NCI-H345 treated with DMSO at 0.1 percent for 48 hours (cell line): ENCODE data around the gene DARS2.

Experiments used
- DNase-seq: peaks from one replicate; lab custom pipeline; 2025; ENCODE audit not compliant: unreplicated experiment; lab: John Stamatoyannopoulos, UW

Gene DARS2

GRCh38 chr1:173886746-173887611 lies 62.5 kb downstream of the DARS2 start:
- no peak for DNase-seq

- no peak for DNase-seq
Observed at GRCh38 chr1:173887627-173888026, 63.2 kb downstream of the DARS2 start.

GRCh38 chr1:173888749-173889148 lies 64.3 kb downstream of the DARS2 start:
- DNase-seq = no peak

GRCh38 chr1:173889885-173890284 lies 65.4 kb downstream of the DARS2 start:
- DNase-seq = no peak

- DNase-seq = no peak
Observed at GRCh38 chr1:173893611-173894010, 69.1 kb downstream of the DARS2 start.

DNA sequence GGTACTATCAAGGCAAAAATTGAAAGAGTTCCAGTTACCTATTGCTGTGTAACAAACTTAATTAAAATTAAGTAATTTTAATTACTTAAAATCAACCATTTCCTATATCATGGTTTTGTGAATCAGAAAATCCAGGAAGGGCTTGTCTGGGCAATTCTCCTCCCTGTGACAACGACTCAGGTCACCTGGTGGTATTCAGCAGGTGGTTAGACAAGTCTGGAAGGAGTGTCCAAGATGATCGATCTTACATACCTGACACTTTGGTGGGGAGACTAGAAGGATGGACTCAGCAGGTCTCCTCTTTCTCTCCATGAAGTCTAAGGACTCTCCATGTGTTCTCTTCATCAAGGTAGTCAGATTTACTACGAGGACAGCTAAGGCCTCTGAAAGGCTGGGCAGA lies 69.7 kb downstream of the DARS2 start:
- no peak for DNase-seq

- no peak for DNase-seq
Observed at GRCh38 chr1:173900427-173900826, 76.0 kb downstream of the DARS2 start.

DNA sequence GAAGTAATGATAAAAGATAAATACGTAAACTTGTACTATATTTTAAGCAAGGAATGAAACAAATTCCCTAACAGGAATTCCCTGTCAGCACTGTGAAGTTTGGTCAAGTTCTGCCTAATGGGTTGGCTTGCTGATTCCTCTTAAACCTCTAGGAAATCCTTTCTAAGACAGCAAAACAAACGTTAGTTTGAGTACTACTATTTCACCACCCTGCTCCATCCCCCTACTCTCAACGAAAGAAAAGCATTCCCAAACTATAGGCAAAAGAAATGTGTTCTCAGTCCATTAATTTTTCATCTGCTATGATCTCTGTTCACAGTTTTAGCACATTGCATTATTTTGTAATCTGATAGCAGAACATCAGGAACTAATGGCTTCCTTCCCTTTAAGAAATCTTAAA lies 76.5 kb downstream of the DARS2 start:
- no peak for DNase-seq

DNA sequence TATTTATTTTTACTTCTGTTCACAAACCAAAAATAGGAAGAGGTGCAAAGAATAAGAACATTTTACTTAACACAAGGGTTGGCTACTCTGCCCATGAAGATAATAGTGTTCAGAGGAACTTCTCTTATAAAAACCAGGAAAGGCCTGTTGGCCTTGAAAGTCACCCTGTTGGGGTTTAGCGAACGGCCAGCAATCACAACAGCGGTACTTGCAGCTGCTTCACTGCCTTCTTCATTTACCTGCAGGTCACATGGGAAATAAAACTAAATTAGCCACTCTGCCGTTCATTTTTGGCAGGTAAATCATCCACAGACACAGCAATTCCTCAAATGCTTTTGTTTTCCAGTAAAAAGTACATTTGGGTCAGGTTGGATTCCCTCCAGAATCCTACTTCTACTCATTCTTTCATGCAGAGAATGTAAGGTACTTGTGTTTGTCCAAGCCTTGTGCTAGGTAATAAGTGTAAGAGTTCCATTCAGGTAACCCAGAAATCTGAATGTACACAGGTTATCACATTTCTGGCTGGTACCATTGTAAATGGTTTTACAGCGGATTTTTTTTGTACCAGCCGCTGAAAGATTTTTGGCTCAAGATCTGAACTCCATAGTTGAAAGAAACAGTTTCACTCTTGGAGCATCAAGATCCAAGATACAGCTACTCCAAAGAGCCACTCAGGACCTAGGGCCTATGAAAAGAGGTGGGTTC lies 79.5 kb downstream of the DARS2 start:
- DNase-seq = no peak
